Lung (tissue), 12 donors: ENCODE results near the gene TRIM16. TPM values are rescaled to one million over a fixed set of nuclear protein-coding genes. Genes with fewer than 3 reads are reported as not detected.
A peak's percentile ranks its signal among the peaks of the same experiment; 100 is the strongest.

Source experiments
- ATAC-seq: fragments of 200-7000 bp; cut with Tn5 transposase; one replicate; pipeline ENCODE4 v1.9.1; 2020; ENCODE audit warnings: moderate number of reproducible peaks; ENCODE audit not compliant: insufficient read depth, low FRiP score
- DNase-seq, 3 donors: peaks; one replicate each; pipeline ENCODE4 v3.0.0-alpha.2; 2013 to 2017
- H3K27ac ChIP-seq, 2 donors: one replicate each; pipeline ENCODE4 v1.5.1; 2013; ENCODE audit warnings: mild to moderate bottlenecking in 2 of 2, moderate library complexity in 2 of 2, control low read depth in 1 of 2, inconsistent platforms in 1 of 2, low read depth in 1 of 2, low read length in 1 of 2
- H3K27me3 ChIP-seq, 3 donors: one replicate each; pipeline ENCODE4 v1.5.1; 2013; ENCODE audit warnings: low read length in 2 of 3; ENCODE audit not compliant: control insufficient read depth in 3 of 3, insufficient read depth in 3 of 3
- H3K36me3 ChIP-seq, 4 donors: one replicate each; pipeline ENCODE4 v1.5.1; 2013; ENCODE audit warnings: low read length in 4 of 4, mild to moderate bottlenecking in 1 of 4, moderate library complexity in 1 of 4; ENCODE audit not compliant: control insufficient read depth in 4 of 4, insufficient read depth in 4 of 4
- H3K4me1 ChIP-seq, 5 donors: one replicate each; pipeline ENCODE4 v1.5.1; 2013; ENCODE audit warnings: low read length in 5 of 5, mild to moderate bottlenecking in 2 of 5, moderate library complexity in 1 of 5; ENCODE audit not compliant: control insufficient read depth in 5 of 5, insufficient read depth in 5 of 5
- H3K4me3 ChIP-seq: one replicate; pipeline ENCODE4 v1.5.1; 2013; ENCODE audit warnings: mild to moderate bottlenecking, control low read depth, moderate library complexity
- H3K9ac ChIP-seq, 2 donors: one replicate each; pipeline ENCODE4 v1.5.1; 2013; ENCODE audit warnings: low read length in 2 of 2, control low read depth in 1 of 2; ENCODE audit not compliant: insufficient read depth in 1 of 2
- H3K9me3 ChIP-seq, 4 donors: one replicate each; pipeline ENCODE4 v1.5.1; 2013; ENCODE audit warnings: low read length in 3 of 4, mild to moderate bottlenecking in 1 of 4, moderate library complexity in 1 of 4; ENCODE audit not compliant: control insufficient read depth in 4 of 4, insufficient read depth in 3 of 4
- CTCF ChIP-seq: IDR thresholded peaks from 2 replicates; pipeline ENCODE4 v1.5.1; 2012; ENCODE audit warnings: mild to moderate bottlenecking; ENCODE audit errors: control extremely low read depth, extremely low read depth
- WGBS, 2 donors: extraction: QIAGEN DNeasy Blood & Tissue Kit; methylation state at CpG; one replicate each; pipeline ENCODE4 v1.1.7; 2013; 5-methylcytosine and 5-hydroxymethylcytosine counted together
- polyA plus RNA-seq, 2 donors: library from polyadenylated mRNA; stranded (reverse); fragments of 200-250 nt; gene quantifications; one replicate each; pipeline ENCODE4 v1.2.1, GENCODE V29; 2013
- total RNA-seq, 2 donors: library from RNA; depleted of rRNA in 1 of 2; stranded (reverse); fragments of >200 nt in 1 of 2; gene quantifications; one replicate each; pipeline ENCODE4 v1.2.1, GENCODE V29; 2014 to 2021
- donor health status: control.
- donor health status: control.
- donor health status: Bipolar disorder and iron deficiency.
- donor health status: healthy.
- donor health status: DM: yes; HTN: yes; CAD: no.

The TRIM16 gene
- total and polyA plus RNA-seq, 4 donors, result 10.2 to 32.1 (median 21.0) TPM

GRCh38 chr17:15660077-15660476 is 24.0 kb downstream of the TRIM16 start:
- DNase-seq (peak in 1 of 3 donors; percentile 24), ATAC-seq (no peak)
- 53 to 74% methylated on average over 3 of the region's 3 CpGs for WGBS, 2 donors
- H3K27ac ChIP-seq, result peak overlapping the region; percentile 5 to 60
- H3K9ac ChIP-seq, result no peak overlapping the region
- no peak overlapping the region for H3K4me3 ChIP-seq
- no peak for TF ChIP-seq CTCF
- H3K9me3 ChIP-seq, result no peaks in the 10 kb centered on the region
- H3K27me3 ChIP-seq, result no peaks in the 10 kb centered on the region
- H3K36me3 ChIP-seq, result peaks cover 0 to 2% (median under 1%) of the 10 kb centered on the region in 4 donors
- peaks cover 0 to 16% (median 0%) of the 10 kb centered on the region in 5 donors for H3K4me1 ChIP-seq

- Histone ChIP-seq H3K4me3 (no peak overlapping the region), H3K27me3 (no peaks in the 10 kb centered on the region), H3K27ac (peak overlapping the region in 1 of 2 donors; percentile 60), H3K4me1 (peaks cover 0 to 16% (median 0%) of the 10 kb centered on the region in 5 donors), H3K36me3 (peaks cover 0 to 2% (median under 1%) of the 10 kb centered on the region in 4 donors), H3K9ac (no peak overlapping the region), H3K9me3 (no peaks in the 10 kb centered on the region)
- WGBS, 2 donors, result 61 to 77% methylated on average over 4 of the region's 4 CpGs
- DNase-seq (peak; percentile 38 to 58 (median 52)), ATAC-seq (peak; percentile 67)
- TF ChIP-seq CTCF, result no peak
Measured at GRCh38 chr17:15659663-15660062, 24.4 kb downstream of the TRIM16 start.

GRCh38 chr17:15659236-15659635 is 24.9 kb downstream of the TRIM16 start:
- peak in 1 of 3 donors; percentile 14 for DNase-seq
- Histone ChIP-seq H3K27ac (peak overlapping the region in 1 of 2 donors; percentile 77), H3K36me3 (peaks cover 0 to 2% (median under 1%) of the 10 kb centered on the region in 4 donors), H3K4me1 (peaks cover 0 to 16% (median 3%) of the 10 kb centered on the region in 5 donors), H3K27me3 (no peaks in the 10 kb centered on the region), H3K4me3 (no peak overlapping the region), H3K9ac (no peak overlapping the region), H3K9me3 (no peaks in the 10 kb centered on the region)
- no peak for TF ChIP-seq CTCF
- no peak for ATAC-seq
- WGBS, 2 donors, result 91% methylated on average over 6 of the region's 6 CpGs

- TF ChIP-seq CTCF, result no peak
- peaks cover 0 to 2% (median 0%) of the 10 kb centered on the region in 4 donors for H3K36me3 ChIP-seq
- no peak overlapping the region for H3K4me3 ChIP-seq
- WGBS, 2 donors, result 93 to 99% methylated on average over 3 of the region's 3 CpGs
- peaks cover 0 to 16% (median 4%) of the 10 kb centered on the region in 5 donors for H3K4me1 ChIP-seq
- H3K9me3 ChIP-seq, result no peaks in the 10 kb centered on the region
- H3K27ac ChIP-seq, result no peak overlapping the region
- no peaks in the 10 kb centered on the region for H3K27me3 ChIP-seq
- DNase-seq (no peak), ATAC-seq (no peak)
- no peak overlapping the region for H3K9ac ChIP-seq
Measured at GRCh38 chr17:15658296-15658695, 25.8 kb downstream of the TRIM16 start.
